Stimulated activated CD8-positive, alpha-beta memory T cell treated with anti-CD3 and anti-CD28 coated beads, Interleukin-12 subunit alpha, Interleukin-12 subunit beta, amount 100 ng/mL, for 4 hours (primary cell): ENCODE measurements around the gene LETMD1.
"Not testable (repeated sequence)": the region's sequence is repeated elsewhere in the genome, so short reads cannot be mapped to it uniquely, and the experiment has no call there.

Source experiments
- DNase-seq: peaks from one replicate; pipeline ENCODE4 v3.0.0-alpha.2; 2020; ENCODE audit warnings: low read depth

The LETMD1 gene, protein sequence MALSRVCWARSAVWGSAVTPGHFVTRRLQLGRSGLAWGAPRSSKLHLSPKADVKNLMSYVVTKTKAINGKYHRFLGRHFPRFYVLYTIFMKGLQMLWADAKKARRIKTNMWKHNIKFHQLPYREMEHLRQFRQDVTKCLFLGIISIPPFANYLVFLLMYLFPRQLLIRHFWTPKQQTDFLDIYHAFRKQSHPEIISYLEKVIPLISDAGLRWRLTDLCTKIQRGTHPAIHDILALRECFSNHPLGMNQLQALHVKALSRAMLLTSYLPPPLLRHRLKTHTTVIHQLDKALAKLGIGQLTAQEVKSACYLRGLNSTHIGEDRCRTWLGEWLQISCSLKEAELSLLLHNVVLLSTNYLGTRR

DNA sequence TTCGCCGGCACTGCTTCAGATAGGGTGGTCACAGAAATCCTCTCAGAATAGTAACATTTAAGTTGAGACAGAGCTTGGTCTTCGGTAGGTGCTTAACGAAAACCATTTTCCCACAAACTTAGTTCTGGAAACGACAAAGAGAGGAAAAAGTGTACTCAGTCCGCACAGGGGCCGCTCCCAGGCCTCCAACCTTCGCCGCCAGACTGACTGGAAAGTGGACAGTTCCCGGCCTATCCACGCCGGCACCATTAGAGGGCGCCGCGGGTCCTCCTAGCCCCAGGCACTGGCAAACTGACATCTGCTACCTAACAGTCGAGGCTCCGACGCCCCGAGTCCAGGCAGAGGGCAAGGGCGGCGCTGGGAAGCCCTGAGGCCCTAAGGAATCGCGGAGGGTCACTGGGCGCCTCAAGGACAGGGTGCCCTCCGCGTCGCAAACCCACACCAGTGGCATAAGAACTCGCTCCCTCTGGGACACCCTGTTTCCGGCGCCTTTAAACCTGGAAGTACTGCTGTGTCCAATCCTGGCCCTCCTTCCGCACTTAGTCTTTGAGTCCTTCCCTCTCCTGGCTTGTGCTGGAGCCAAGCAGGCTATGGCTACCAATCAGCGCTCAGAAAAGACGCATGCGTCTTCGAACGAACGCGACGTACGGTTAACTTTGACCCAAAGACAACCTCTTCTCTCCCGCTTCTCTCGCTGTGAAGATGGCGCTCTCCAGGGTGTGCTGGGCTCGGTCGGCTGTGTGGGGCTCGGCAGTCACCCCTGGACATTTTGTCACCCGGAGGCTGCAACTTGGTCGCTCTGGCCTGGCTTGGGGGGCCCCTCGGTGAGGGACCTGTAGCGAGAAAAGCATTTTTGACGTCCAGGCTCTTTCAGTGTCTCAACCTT, at the start of gene LETMD1:
Gene LETMD1 (plus strand): TSS at position 673 of the 886 bp plus-strand sequence. CDS start 30 bp downstream, at position 703.
- peak; percentile 78 for DNase-seq

DNA sequence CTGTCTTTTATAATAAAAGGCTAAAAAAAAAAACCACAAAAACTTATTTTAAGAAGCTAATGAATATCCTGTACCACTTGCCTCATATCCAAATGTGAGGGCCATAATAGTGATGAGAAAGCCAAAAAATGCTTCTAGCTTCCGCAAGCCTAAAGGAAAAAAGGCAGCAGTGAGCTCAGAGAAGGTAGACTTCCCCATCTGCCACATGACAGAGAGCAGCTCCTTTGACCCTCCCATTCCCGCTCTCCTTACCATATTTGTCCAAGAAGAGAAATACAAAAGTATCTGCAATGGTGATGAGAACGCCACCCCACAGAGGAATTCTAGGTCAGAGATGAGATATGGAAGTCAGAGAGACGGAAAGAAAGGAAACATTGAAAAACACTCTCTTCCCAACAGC, 49.0 kb upstream of the LETMD1 start:
- DNase-seq, result no peak

DNA sequence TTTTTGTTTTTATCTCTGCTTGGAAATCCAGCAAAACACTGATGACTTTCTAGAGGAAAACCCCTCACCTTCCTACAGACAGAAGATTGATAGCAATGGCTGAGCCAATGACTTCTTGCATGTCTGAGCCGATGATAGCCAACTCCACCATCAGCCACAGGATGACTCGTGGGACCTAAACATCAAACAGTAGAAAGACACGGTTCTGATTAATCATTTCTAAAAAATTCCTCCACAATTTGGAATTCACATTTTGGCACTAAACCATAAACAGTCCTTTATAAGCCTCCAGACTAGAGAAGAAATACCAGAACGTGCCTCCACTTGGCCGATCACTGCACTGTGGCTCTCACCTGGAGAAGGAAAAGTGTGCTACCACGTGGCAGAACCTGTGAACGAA, 47.9 kb upstream of the LETMD1 start:
- DNase-seq, result no peak

DNA sequence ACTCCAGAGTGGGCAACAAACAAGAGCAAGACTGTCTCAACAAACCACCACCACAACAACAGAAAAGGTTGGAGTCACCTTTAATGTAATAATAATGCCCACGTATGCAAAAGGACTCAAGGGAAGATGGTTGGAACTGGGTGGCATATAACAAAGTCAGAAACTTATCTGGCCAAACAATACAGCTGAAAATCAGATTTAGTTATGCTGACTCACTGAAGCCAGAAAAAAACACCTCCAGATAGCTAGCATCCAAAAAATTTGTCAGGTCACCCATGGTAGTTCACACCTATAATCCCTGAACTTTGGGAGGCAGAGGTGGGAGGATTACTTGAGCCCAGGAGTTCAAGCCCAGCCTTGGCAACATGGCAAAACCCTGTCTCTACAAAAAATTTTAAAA, 46.3 kb upstream of the LETMD1 start:
- DNase-seq, result no peak

DNA sequence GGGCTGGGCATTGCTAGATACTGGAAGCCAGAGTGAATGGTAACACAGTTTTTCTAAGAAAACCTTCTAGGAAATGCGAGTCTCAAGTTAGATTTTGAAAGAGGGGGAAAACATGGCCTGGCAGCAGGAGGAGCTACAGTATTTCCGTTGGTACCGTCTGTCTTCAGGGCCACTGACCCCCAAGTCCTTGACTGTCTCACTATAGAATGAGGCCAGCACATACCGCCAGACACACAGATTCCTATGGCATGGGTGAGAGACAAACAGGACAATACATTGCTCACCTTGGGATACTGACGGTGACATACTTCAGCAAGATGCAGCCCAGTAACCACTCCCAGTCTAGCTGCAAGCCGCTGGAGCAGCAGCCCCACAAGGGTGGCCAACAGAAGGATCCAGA, 43.6 kb upstream of the LETMD1 start:
- no peak for DNase-seq

DNA sequence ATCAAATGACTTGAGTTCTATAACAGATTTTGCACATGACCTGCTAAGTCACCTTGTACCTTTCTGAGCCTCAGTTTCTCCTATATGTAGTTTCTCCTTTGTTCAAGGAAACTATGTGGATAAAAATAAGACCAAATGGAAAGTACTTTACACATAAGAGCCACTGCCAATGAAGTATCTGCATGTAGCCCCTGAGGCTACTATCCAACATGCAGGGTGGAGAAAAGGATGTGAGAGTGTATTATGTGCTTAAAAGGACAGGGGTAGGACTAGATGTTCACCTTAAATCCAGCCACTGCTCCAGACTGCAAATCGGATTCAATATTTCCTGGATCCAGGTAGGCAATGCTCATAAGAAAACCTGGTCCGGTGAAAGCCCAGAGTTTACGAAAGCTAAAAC, 43.1 kb upstream of the LETMD1 start:
- DNase-seq, result no peak

DNA sequence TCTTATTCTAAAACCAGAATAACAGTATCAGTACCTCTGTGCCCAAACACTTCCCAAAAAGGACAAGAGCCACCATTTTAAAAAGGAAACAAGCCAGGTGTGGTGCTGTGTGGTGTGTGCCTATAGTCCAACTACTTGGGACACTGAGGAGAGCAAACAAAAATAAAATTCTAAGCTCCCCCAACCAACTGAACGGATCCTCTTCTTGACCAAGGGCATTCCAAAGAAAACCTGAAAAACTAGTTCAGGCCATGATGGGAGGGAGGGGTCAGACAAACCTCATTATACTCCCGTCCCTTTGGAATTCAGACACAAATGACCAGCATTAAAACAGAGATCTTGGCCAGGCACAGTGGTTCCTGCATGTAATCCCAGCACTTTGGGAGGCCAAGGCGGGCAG, 42.5 kb upstream of the LETMD1 start:
- no peak for DNase-seq

DNA sequence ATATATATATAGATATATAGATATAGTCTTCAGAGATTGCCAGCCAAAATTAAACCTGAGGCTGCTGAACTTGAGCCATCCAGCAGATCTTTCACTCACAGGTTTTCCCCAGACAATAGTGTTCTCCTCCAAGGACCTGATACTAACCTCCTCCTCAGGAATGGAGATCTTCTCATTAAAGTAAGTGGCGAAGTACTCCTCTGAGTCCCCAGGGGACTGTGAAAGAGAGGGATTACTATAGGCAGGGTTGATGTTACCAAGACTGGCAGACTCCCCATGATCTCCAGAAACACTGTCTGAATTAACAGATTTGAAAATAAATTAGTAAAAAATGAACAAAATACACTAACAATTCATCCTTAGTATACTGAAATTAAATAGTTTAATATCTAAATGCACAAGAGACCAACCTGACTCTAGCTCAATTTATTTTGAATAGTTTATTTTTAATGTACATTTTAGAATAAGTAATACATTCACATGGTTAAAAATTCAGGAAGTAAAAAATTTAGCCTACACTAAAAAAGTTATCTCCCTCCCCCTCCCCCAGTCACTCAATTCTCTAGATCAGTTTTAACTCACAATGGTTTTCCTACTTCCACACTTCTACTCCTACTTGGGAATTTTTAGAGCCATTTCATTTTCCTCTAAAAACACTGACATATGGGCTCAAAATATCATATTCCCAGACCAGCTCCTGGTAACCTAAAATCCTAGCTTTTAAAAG, 39.6 kb upstream of the LETMD1 start:
- no peak for DNase-seq

DNA sequence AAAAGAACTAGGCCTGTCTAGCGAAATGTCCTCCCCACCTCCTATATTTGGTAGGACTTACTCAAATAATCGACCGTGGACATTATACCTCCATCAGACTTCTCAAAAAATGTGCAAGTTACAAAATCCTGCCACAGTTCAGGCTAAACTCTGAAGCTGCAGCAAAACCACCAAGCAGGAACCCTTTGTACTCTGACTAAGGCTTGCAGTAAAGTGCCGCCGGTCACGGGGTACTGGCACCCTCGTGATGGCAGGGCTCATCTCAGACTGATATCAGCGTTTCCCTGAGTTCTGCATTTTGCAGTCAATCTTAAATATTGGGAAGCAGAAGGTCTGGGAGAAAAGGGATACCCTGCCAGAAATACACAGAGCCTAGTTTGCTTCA, 39.1 kb upstream of the LETMD1 start:
- DNase-seq, result no peak

DNA sequence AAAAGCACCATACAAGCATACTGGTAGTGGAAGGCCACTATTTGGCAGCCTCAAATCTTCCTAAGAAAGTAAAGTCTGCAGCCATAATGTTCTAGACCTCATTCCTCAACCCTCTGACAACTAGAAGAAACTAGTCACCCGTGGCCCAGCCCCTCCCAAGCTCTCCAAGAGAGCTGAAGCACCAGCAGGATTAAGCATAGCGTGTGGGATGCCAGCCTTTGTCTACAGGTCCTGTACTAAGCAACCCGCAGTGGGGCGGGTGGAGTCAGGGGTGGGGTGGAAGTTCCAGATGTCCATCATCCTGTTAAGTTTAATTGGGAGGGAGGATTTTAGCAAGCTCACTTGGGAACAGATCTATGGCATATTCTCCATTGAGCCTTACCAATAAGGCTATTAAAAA, 36.2 kb upstream of the LETMD1 start:
- DNase-seq, result no peak

DNA sequence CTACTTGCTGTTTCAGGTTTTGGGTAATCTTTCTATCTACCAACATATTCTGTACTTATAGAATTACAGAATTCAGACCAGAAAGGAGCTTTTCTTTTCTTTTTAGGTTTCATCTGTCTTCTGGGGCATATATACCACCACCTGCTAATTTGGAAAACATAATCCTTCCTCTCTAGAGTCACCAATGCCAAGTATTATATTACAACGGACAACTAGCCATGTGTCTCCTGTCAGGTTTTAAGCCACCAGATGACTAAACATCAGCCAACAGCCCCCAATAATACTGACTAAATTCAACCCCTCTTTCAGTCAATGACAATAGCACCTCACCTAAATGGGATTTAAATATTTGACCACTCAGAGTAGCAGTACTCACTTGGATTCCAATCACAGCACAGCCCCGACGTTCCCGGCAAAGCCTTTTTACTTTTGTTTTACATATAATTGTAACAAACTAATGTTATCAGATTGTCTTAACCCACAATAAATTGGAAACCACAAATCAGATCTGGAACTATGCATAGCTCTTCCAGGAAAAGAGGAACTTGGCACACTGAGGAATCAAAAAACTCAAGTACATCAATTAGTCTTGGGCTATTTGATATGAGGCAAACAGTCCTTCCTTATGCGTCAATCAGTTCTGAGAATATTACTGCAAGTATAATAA, 35.4 kb upstream of the LETMD1 start:
- no peak for DNase-seq

DNA sequence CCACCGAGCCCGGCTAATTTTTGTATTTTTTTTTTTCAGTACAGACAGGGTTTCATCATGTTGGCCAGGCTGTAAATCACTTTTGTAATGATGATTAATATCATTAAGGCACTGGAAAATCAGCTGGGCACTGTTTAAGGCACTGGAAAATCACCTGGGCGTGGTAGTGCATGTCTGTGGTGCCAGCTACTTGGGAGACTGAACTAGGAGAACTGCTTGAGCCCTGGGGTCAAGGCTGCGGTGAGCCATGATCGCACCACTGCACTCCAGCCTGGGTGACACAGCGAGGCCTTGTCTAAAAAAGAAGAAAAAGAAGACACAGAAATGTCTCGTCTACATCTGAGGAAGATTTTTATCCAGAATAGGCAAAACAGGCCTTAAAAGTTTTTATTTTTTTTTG, 34.7 kb upstream of the LETMD1 start:
- DNase-seq, result no peak

DNA sequence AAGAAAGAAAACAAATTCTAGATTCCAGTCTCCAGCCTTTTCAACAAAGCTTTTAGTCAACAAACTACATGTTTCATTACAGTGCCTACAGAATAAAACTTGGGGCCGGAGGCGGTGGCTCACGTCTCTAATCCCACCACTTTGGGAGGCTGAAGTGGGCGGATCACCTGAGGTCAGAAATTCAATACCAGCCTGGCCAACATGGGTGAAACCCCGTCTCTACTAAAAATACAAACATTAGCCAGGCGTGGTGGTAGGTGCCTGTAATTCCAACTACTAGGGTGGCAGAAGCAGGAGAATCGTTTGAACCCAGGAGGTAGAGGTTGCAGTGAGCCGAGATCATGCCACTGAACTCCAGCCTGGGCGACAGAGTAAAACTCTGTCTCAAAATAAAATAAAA, 33.7 kb upstream of the LETMD1 start:
- DNase-seq, result not testable (repeated sequence)

DNA sequence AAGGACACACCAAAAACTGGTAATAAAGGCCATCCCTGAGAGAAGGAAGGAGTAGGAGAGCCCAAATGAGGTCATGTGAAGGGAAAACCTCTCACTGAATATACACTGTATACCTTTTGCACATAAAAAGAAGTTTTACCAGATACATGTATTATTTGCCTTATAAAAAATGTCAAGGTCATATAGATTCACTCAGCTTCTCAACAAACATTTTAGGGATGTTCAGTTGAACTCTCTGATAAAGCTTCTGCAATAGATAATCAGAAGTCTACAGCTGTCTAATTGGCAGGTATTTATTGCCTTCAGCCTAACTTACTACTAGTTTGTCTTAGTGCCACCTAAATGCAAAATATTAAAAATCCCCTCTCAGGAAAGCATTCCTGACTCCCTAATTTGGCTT, 30.7 kb upstream of the LETMD1 start:
- no peak for DNase-seq

DNA sequence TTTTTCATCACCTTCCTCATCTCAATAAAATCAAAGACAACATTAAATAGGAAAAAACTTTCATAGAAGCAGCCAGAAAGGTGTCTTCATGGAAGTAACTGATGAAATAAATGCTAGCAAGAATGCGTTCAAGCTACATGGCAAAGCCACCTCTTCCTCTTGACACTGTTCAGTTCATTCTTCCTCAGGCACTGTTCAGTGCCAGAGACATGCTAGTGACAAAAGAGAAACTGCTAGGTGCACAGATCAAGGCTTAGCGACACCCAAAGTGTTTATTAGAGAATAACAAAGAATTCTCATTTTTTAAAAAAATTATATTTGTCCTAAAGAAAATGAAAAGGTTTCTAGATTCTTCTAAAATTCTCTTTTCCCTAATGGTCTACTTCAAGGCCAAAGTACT, 29.2 kb upstream of the LETMD1 start:
- DNase-seq, result no peak

DNA sequence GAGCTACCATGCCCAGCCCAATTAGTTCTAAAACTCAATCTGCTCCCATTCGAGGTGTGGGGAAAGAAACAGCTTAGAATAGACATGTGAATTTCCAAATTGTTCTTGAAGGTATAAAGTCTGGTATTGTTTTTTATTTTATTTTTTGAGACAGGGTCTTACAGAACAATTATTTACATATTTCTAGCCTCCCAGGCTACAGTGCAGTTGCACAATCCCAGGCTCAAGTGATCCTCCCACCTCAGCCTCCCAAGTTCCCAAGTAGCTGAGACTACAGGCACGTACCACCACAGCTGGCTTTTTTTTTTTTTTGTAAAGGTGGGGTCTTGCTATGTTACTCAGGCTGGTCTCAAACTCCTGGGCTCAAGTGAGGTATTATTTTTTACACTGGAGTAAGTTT, 28.2 kb upstream of the LETMD1 start:
- DNase-seq, result no peak

DNA sequence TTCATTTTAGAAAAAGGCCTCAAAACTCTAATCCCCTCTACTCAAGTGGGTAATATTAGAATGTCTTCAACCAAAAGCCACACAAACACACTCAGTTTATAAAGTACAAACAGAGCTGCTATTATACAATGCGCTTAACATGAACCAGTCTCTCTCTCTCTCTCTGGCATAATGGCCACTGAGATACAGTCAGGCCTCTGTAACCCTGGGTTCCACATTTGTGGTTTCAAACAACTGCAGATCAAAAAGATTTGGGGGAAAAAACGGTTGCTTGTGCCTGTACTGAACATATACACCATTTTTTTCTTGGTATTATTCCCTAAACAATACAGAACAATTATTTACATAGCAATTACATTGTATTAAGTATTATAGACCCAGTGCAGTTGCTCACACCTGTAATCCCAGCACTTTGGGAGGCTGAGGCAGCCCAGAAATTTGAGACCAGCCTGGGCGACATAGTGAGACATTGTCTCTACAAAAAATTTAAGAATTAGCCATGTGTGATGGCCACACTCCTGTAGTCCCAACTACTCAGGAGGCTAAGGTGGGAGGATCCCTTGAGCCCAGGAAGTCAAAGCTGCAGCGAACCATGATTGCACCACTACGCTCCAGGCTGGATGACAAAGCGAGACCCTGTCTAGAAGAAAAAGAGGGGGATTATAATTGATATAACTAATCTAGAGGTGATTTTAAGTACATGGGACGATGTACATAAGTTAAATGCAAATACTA, 27.5 kb upstream of the LETMD1 start:
- DNase-seq, result no peak

DNA sequence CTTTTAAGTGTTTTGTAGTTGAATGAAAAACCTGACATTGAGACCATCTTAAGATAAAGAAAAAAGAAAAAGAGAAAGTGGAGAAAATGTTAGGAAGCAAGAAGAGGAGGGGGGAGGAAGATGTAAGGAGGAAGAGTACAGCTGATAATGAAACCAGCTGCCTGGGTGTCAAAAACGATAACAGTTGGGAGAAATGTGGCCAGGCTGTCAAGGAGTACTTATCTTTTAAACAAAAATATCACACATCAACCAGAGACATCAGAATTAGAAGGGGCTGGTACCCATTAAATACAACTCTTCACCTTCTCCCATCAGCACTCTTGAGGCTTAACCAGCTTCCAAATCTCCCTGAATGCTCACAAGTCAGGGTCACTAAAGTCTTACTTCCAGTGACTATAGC, 26.4 kb upstream of the LETMD1 start:
- no peak for DNase-seq

DNA sequence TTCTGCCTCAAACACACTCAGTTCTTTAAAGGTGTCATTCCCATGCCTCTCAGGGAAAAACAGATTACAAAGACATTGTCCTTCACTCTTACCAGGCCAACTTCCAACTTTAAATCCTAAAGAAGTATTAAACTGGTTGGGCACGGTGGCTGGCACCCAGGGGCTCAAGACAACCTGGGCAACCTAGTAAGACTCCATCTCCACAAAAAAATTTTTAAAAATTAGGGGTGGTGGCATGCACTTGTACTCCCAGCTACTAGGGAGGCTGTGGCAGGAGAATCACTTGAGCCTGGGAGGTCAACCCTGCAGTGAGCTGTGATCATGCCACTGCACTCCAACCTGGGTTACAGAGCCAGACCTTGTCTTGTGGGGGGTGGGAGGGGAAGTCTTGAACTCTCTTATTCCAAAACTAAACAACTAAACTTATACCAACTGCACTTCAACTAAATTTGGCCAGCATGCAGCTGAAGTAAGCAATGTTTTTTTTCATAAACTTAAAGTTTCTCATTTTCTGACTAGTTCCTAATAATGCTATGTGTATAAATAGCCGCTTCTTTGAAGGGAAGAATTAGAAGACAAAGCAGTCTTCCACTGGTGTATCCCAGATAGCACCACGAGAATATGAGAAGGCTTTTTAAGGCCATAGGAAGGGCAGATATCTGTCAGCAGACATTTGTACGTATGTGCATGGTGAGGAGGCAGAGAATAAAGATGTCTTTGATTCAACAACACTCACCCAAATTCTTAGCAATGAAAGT, 24.3 kb upstream of the LETMD1 start:
- DNase-seq, result no peak

DNA sequence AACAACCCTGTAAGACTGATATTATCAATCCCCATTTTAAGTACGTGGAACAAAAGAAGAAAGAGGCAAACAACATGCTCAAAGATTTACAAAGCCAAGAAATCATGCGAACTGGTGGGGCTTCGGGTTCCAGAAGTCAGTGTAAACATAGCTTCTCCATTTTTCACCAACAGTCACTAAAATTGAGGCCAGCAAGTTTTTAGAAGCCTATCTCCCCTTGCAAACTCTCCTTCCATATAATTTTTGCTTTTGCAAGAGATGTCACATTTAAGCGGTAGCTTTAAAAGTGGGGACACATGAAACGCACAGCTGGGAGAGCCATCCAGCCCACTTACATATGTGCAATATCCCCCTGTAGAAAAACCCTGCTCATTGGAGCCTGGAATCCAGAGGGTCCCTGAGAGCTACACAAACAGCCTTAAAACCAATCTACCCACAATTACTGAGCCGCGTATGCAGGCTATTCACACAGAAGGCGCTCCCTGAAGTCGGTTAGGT, 22.7 kb upstream of the LETMD1 start:
- DNase-seq, result no peak
